NK-92 treated with Interleukin-12 subunit alpha and Interleukin-12 subunit beta, amount 100 ng/mL, for 24 hours (cell line): Measurements from ENCODE around the gene RBKS.
"Not testable (repeated sequence)": the region's sequence is repeated elsewhere in the genome, so short reads cannot be mapped to it uniquely, and the experiment has no call there.

Experiments
- DNase-seq: peaks from one replicate; lab custom pipeline; 2025; lab: John Stamatoyannopoulos, UW

The RBKS gene

GRCh38 chr2:27798948-27799645 is 91.1 kb downstream of the RBKS start:
- no peak for DNase-seq

- no peak for DNase-seq
These were observed 91.7 kb downstream of the RBKS start for GRCh38 chr2:27798486-27798885.

- no peak for DNase-seq
These were observed 92.3 kb downstream of the RBKS start for GRCh38 chr2:27797841-27798240.

GRCh38 chr2:27796791-27797765 is 93.1 kb downstream of the RBKS start:
- no peak for DNase-seq

- DNase-seq, result no peak
These were observed 94.3 kb downstream of the RBKS start for GRCh38 chr2:27795868-27796277.

GRCh38 chr2:27795093-27795834 is 94.9 kb downstream of the RBKS start:
- DNase-seq, result no peak

GRCh38 chr2:27792759-27793158 is 97.4 kb downstream of the RBKS start:
- DNase-seq, result no peak

GRCh38 chr2:27790796-27791195 is 99.4 kb downstream of the RBKS start:
- no peak for DNase-seq

- DNase-seq, result no peak
These were observed 107.5 kb downstream of the RBKS start for GRCh38 chr2:27782701-27783100.

- no peak for DNase-seq
These were observed 108.7 kb downstream of the RBKS start for GRCh38 chr2:27781496-27781895.

GRCh38 chr2:27779417-27780055 is 110.7 kb downstream of the RBKS start:
- no peak for DNase-seq

GRCh38 chr2:27776696-27777095 is 113.5 kb downstream of the RBKS start:
- DNase-seq, result no peak

GRCh38 chr2:27776097-27776496 is 114.1 kb downstream of the RBKS start:
- DNase-seq, result no peak

- no peak for DNase-seq
These were observed 116.2 kb downstream of the RBKS start for GRCh38 chr2:27773959-27774358.

GRCh38 chr2:27772804-27773203 is 117.4 kb downstream of the RBKS start:
- no peak for DNase-seq

- peak; percentile 86 for DNase-seq
These were observed 118.4 kb downstream of the RBKS start, which contains the start of gene MRPL33 for GRCh38 chr2:27771548-27772335. Gene MRPL33 (plus strand): TSS chr2:27771719. CDS start chr2:27771778, 59 bp downstream.

- no peak for DNase-seq
These were observed 119.0 kb downstream of the RBKS start for GRCh38 chr2:27771202-27771547.

- DNase-seq, result no peak
These were observed 123.9 kb downstream of the RBKS start for GRCh38 chr2:27766287-27766661.

- no peak for DNase-seq
These were observed 124.4 kb downstream of the RBKS start for GRCh38 chr2:27765621-27766286.

- not testable (repeated sequence) for DNase-seq
These were observed 125.7 kb downstream of the RBKS start for GRCh38 chr2:27764526-27764925.

- DNase-seq, result no peak
These were observed 126.3 kb downstream of the RBKS start for GRCh38 chr2:27763907-27764267.
